GM12801 (cell line): ENCODE results near the gene VSIG10L2.

Source experiments
- CTCF ChIP-seq: IDR thresholded peaks from one replicate; pipeline ENCODE4 v1.5.1; 2011; ENCODE audit warnings: control low read depth; ENCODE audit not compliant: insufficient read length; ENCODE audit errors: extremely low read depth

The VSIG10L2 gene

GRCh38 chr11:125944350-125945010, 1.4 kb upstream of the VSIG10L2 start:
- no peak for TF ChIP-seq CTCF

- TF ChIP-seq CTCF = no peak
These were observed 640 bp upstream of the VSIG10L2 start for GRCh38 chr11:125945011-125945796.

GRCh38 chr11:125946712-125947418, 1.0 kb downstream of the VSIG10L2 start:
- no peak for TF ChIP-seq CTCF

GRCh38 chr11:125947419-125948277, 1.8 kb downstream of the VSIG10L2 start:
- TF ChIP-seq CTCF = no peak

- TF ChIP-seq CTCF = no peak
These were observed 2.6 kb downstream of the VSIG10L2 start for GRCh38 chr11:125948278-125949051.

- no peak for TF ChIP-seq CTCF
These were observed 3.7 kb downstream of the VSIG10L2 start for GRCh38 chr11:125949271-125950177.
